Measurements from ENCODE around the gene ARHGAP11A. TPM values are rescaled to one million over a fixed set of nuclear protein-coding genes. Genes with fewer than 3 reads are reported as not detected.

ARHGAP11A gene
- total and polyA plus RNA-seq, 9 of the 15 experiments (the other 6 are each of a cell fraction or from before 2014, with no cell fraction given), result 17.5 to 92.5 (median 61.1) TPM

DNA sequence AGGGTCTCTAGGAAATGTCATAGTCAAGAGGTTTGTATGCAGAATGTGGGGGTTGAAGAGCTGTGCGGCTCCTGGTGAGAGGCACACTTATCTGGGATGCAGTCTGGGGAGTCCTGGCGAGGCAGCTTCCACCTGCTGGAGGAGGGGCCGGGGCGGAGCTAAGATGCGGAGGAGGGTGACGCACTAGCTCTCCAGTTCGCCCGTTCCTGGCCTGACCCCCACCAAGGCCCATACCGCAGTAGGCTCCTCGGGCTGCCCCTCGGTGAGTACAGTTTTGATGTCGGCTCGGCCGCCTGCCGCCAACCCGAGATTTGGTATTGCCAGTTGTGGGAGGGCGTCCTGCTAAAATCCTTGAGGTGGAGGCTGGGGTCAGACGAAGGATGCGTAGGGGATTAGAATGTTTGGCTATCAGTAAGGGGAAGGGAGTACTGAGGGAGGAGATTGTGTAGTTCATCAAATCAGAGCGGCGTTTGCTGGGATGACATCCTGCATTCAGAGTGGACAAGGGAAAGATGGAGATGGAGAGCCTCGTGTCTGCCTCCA lies 26.3 kb downstream of the ARHGAP11A start, which contains the start of gene SCG5 (continued):
- TF ChIP-seq, protein P1, sequence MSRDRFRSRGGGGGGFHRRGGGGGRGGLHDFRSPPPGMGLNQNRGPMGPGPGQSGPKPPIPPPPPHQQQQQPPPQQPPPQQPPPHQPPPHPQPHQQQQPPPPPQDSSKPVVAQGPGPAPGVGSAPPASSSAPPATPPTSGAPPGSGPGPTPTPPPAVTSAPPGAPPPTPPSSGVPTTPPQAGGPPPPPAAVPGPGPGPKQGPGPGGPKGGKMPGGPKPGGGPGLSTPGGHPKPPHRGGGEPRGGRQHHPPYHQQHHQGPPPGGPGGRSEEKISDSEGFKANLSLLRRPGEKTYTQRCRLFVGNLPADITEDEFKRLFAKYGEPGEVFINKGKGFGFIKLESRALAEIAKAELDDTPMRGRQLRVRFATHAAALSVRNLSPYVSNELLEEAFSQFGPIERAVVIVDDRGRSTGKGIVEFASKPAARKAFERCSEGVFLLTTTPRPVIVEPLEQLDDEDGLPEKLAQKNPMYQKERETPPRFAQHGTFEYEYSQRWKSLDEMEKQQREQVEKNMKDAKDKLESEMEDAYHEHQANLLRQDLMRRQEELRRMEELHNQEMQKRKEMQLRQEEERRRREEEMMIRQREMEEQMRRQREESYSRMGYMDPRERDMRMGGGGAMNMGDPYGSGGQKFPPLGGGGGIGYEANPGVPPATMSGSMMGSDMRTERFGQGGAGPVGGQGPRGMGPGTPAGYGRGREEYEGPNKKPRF (IDR thresholded peaks at IDR 0.05; ENCODE audit: low read depth, low read length), result no peak
- no peak for TF ChIP-seq RBM25 (IDR thresholded peaks at IDR 0.05; ENCODE audit: low read depth, low read length, severe bottlenecking)
- peak; percentile 27; the same call in 1 of the 2 replicates for TF ChIP-seq CREB1 (IDR thresholded peaks at IDR 0.05)
- no peak for TF ChIP-seq CREB1 (CRISPR knock-in tag; IDR thresholded peaks at IDR 0.05)
- no peak for TF ChIP-seq CEBPG (CRISPR knock-in tag; IDR thresholded peaks at IDR 0.05)
- no peak for TF ChIP-seq CEBPG (tag; conservative IDR thresholded peaks at IDR 0.05 in 1 of 2, IDR thresholded peaks at IDR 0.05 in 1 of 2)
- TF ChIP-seq GATA2 (CRISPR knock-in tag; IDR thresholded peaks at IDR 0.05), result no peak
- no peak for TF ChIP-seq CC2D1A (IDR thresholded peaks at IDR 0.05)
- TF ChIP-seq, protein P2, sequence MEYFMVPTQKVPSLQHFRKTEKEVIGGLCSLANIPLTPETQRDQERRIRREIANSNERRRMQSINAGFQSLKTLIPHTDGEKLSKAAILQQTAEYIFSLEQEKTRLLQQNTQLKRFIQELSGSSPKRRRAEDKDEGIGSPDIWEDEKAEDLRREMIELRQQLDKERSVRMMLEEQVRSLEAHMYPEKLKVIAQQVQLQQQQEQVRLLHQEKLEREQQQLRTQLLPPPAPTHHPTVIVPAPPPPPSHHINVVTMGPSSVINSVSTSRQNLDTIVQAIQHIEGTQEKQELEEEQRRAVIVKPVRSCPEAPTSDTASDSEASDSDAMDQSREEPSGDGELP (CRISPR knock-in tag; IDR thresholded peaks at IDR 0.05; ENCODE audit: borderline replicate concordance), result peak; percentile 37; the same call in 1 of the 2 replicates
- TF ChIP-seq, protein P3, sequence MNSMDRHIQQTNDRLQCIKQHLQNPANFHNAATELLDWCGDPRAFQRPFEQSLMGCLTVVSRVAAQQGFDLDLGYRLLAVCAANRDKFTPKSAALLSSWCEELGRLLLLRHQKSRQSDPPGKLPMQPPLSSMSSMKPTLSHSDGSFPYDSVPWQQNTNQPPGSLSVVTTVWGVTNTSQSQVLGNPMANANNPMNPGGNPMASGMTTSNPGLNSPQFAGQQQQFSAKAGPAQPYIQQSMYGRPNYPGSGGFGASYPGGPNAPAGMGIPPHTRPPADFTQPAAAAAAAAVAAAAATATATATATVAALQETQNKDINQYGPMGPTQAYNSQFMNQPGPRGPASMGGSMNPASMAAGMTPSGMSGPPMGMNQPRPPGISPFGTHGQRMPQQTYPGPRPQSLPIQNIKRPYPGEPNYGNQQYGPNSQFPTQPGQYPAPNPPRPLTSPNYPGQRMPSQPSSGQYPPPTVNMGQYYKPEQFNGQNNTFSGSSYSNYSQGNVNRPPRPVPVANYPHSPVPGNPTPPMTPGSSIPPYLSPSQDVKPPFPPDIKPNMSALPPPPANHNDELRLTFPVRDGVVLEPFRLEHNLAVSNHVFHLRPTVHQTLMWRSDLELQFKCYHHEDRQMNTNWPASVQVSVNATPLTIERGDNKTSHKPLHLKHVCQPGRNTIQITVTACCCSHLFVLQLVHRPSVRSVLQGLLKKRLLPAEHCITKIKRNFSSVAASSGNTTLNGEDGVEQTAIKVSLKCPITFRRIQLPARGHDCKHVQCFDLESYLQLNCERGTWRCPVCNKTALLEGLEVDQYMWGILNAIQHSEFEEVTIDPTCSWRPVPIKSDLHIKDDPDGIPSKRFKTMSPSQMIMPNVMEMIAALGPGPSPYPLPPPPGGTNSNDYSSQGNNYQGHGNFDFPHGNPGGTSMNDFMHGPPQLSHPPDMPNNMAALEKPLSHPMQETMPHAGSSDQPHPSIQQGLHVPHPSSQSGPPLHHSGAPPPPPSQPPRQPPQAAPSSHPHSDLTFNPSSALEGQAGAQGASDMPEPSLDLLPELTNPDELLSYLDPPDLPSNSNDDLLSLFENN (IDR thresholded peaks at IDR 0.05; ENCODE audit: low read depth in 2 of 2, low read length in 2 of 2), result no peak
- TF ChIP-seq TRIM28 (IDR thresholded peaks at IDR 0.05), result no peak
- no peak for TF ChIP-seq KLF10 (CRISPR knock-in tag; IDR thresholded peaks at IDR 0.05)
- no peak for TF ChIP-seq TARDBP (IDR thresholded peaks at IDR 0.05)
- 0 out of 2 replicates have a peak, but pooled peaks have one; percentile 28 for TF ChIP-seq HDAC2 (IDR thresholded peaks at IDR 0.05)
- TF ChIP-seq, protein P4, sequence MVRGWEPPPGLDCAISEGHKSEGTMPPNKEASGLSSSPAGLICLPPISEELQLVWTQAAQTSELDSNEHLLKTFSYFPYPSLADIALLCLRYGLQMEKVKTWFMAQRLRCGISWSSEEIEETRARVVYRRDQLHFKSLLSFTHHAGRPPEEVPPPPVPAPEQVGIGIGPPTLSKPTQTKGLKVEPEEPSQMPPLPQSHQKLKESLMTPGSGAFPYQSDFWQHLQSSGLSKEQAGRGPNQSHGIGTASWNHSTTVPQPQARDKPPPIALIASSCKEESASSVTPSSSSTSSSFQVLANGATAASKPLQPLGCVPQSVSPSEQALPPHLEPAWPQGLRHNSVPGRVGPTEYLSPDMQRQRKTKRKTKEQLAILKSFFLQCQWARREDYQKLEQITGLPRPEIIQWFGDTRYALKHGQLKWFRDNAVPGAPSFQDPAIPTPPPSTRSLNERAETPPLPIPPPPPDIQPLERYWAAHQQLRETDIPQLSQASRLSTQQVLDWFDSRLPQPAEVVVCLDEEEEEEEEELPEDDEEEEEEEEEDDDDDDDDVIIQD (CRISPR knock-in tag; IDR thresholded peaks at IDR 0.05), result no peak
- TF ChIP-seq, protein P5, sequence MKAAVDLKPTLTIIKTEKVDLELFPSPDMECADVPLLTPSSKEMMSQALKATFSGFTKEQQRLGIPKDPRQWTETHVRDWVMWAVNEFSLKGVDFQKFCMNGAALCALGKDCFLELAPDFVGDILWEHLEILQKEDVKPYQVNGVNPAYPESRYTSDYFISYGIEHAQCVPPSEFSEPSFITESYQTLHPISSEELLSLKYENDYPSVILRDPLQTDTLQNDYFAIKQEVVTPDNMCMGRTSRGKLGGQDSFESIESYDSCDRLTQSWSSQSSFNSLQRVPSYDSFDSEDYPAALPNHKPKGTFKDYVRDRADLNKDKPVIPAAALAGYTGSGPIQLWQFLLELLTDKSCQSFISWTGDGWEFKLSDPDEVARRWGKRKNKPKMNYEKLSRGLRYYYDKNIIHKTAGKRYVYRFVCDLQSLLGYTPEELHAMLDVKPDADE (conservative IDR thresholded peaks at IDR 0.05; ENCODE audit: control insufficient read depth, low read depth, low read length), result no peak
- TF ChIP-seq TBL1XR1 (IDR thresholded peaks at IDR 0.05; ENCODE audit: low read length in 2 of 2), result no peak
- no peak for TF ChIP-seq ETV5 (CRISPR knock-in tag; IDR thresholded peaks at IDR 0.05; ENCODE audit: low read depth)
- no peak for TF ChIP-seq ZNF445 (CRISPR knock-in tag; IDR thresholded peaks at IDR 0.05; ENCODE audit: low read depth)
- no peak for TF ChIP-seq ZNF75A (CRISPR knock-in tag; IDR thresholded peaks at IDR 0.05)
- no peak for TF ChIP-seq ZNF133 (CRISPR knock-in tag; IDR thresholded peaks at IDR 0.05)
